VCaP (cell line): ENCODE data around the gene CADPS.

ENCODE experiments used
- H3K27ac ChIP-seq: fragments of 450-650 bp; 2 replicates; pipeline ENCODE4 v1.5.1; 2017
- CTCF ChIP-seq: fragments of 450-650 bp; conservative IDR thresholded peaks from 2 replicates; pipeline ENCODE4 v1.5.1; 2017; ENCODE audit warnings: mild to moderate bottlenecking, moderate library complexity

CADPS gene

DNA sequence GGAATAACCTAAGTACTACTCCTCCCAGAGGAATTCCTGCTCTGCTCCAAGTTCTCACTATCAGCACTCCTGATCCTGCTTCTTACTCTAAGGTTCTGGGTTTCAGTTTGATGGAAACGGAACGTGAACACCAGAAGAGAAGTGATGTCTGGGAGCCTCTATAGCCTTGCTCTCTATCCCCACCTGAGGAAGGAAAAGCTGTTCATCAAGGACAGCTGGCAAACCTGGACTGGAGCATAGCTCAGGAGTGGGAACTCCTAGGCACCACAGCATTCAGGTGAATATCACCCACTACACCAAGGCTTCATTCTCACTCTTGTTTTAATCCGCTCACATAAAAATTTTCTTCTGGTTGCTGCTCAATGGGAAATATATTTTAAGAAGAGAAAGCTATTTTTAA is 13.0 kb upstream of the CADPS start:
- H3K27ac ChIP-seq = no peak overlapping the region
- no peak for TF ChIP-seq CTCF

DNA sequence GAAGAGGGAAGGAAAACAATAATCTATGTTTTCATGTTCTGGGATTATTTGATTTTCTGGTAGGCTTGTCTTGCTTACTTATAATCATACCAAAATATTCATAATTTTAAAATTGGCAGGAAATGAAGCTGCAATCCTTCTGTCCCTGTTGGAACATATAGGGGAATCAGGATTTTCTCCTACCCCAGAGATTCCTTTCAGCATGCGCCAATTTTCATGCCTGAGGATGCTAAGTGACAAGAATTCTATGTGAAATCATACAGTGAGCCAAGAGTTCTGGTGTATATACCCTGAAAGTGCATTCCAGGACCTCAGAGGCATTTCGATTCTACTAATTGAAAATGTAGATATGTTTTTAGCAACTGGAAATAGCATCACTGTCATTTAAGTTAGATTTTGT is 9.9 kb upstream of the CADPS start:
- no peak overlapping the region for H3K27ac ChIP-seq

DNA sequence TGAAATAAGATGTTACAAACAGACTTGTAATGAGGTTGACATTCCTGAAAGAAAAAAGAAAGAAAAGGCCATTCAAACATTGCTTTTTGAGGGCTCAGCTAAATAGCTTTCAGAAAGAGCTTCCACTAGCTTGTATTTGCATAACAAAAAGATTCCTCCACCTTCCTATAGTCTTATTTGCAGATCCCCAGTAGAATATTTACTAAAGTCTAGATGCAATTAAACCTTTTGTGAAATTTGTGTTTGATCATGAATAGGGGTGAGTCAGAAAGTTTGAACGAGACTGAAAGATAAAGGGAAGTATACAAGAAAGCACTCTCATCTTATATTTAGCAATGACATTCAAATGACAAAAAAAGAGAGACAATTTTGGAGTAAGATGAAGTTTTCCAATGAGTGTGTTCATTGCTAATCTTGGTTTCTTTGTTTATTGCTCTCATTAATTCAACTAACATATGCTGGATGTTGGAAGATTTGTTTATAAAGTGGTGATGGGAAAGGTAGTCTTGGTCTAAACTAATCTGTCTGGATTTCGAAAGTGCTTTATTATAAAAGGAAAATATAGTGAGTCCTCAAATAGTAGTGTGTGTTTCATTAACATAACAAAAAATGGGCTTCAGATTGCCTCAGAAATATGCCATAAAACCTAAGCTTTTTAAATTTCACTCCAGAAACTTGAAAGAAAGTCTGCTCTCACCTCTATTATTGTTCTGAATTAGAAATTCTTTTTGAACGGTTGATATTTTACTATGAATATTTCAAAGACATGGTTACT is 9.1 kb upstream of the CADPS start:
- no peak for TF ChIP-seq CTCF
- H3K27ac ChIP-seq = no peak overlapping the region

More for the DNA sequence above, 9.9 kb upstream of the CADPS start:
- TF ChIP-seq CTCF = no peak

- H3K27ac ChIP-seq = no peak overlapping the region
- TF ChIP-seq CTCF = no peak
Measured at GRCh38 chr3:62882676-62883200, 7.5 kb upstream of the CADPS start.

DNA sequence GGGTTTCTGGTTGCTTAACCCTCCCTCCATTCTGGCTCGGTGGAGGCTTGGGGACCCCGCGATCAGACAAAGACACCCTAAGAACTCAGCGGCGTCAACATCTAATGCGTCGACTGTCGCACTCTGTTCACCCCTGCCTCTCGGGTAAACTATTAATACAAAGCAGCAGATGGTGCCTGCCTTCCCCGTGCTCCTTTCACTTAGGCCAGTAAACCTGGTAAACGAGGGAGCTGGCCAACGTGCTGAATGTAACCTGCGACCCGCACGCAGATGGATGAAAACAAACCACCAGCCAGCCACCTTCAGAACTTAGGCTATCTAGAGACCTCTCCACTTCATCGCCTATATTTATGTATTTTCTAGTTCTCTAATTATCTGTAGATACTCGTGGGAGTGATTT is 848 bp upstream of the CADPS start:
- peak overlapping the region; percentile 94 for H3K27ac ChIP-seq
- no peak for TF ChIP-seq CTCF

DNA sequence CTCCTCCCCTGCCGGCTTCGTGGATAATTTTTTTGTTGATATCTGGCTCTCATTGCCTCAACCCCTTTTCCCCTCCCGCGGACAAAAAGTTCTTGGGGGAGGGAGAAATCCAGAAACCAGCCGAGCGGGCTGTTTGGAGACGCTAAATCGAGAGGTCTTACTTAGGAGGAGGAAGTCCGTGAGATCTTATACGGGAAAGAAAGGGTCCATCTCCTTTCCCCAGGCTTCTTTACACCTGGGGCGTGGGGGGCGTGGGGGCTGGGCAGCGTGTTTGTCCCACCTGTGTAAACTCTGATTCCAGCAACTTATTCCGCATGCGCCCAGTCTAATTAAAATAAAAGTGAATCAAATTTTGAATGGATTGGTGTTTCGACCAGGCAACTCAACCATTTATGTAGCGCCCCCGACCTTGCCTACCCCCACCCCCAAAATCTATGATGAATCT is 364 bp upstream of the CADPS start:
- no peak for TF ChIP-seq CTCF
- peak overlapping the region; percentile 94 for H3K27ac ChIP-seq

DNA sequence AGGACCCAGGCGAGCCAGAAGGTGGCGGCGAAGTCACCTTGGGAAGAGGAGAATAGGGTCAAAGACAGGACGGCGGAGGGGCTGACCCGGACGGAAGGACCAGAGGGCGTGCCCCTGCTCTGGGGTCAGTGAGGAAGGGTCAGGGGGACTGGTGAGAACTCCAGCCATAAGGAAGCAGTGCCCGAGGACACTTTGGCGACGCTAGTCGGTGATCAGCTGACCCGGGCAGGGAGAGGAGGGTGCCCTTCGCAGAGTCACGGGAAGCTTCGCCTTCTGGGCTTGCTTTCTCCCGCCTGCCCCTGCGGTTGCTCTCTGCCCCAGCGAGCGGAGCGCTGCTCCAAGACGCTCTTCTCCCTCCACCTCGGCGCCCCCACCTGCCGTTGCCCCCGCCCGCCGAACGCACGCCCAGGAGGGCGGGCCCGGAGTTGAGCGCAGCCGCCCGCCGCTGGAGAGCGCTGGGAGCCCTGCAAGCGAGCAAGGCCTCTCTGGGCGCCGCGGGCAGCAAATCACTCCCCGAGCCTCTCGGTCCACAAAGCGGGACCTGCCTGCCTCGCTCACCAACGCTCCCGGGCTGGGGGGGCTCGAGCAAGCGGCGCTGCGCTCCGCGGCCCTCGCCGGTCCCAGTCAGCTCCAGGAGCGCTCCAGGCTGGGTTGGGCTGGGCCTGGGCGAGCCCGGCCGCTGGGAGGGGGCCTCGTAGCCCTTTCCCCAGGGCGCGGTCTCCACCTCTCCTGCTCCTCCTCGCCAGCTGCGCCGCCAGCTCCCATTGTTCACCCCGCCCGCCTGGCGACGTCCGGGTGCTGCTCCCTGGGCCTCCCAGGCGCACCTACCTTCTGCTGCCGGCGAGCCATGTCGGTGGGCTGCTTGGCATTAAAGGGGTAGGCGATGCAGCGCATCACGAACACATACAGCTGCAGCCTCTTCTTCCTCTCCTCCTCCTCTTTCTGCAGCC is 1.2 kb downstream of the CADPS start:
- TF ChIP-seq CTCF = peak; percentile 76
- H3K27ac ChIP-seq = peak overlapping the region; percentile 94
